Fibroblast of villous mesenchyme (primary cell): ENCODE results near the gene ATP6V1G1. TPM values are rescaled to one million over a fixed set of nuclear protein-coding genes. Genes with fewer than 3 reads are reported as not detected.

Source experiments
- DNase-seq: peaks from one replicate; pipeline ENCODE4 v3.0.0-alpha.2; 2010; ENCODE audit warnings: low read depth
- H3K4me3 ChIP-seq: 2 replicates; pipeline ENCODE4 v1.5.1; 2011; ENCODE audit warnings: low read depth, mild to moderate bottlenecking, low read length
- CTCF ChIP-seq: IDR thresholded peaks from 2 replicates; pipeline ENCODE4 v1.5.1; 2012; ENCODE audit warnings: low read depth, mild to moderate bottlenecking, low read length; ENCODE audit not compliant: insufficient read depth
- total RNA-seq: library from RNA; depleted of rRNA; stranded (reverse); fragments of >200 nt; gene quantifications from 2 replicates; pipeline ENCODE4 v1.2.3, GENCODE V29; 2012

Gene ATP6V1G1
- total RNA-seq, 1 donor, result 123 TPM

- no peak for TF ChIP-seq CTCF
- H3K4me3 ChIP-seq, result no peak overlapping the region
- no peak for DNase-seq
Measured at GRCh38 chr9:114559830-114560513, 27.6 kb upstream of the ATP6V1G1 start.

- DNase-seq, result no peak
- no peak for TF ChIP-seq CTCF
- H3K4me3 ChIP-seq, result no peak overlapping the region
Measured at GRCh38 chr9:114560956-114561355, 26.6 kb upstream of the ATP6V1G1 start.

- no peak for DNase-seq
Measured at GRCh38 chr9:114561771-114562170, 25.8 kb upstream of the ATP6V1G1 start.

GRCh38 chr9:114565204-114565603 lies 22.4 kb upstream of the ATP6V1G1 start:
- H3K4me3 ChIP-seq, result no peak overlapping the region
- DNase-seq, result no peak
- TF ChIP-seq CTCF, result no peak

More at GRCh38 chr9:114561771-114562170, 25.8 kb upstream of the ATP6V1G1 start:
- TF ChIP-seq CTCF, result no peak
- no peak overlapping the region for H3K4me3 ChIP-seq

GRCh38 chr9:114570742-114571141 lies 16.8 kb upstream of the ATP6V1G1 start:
- no peak for DNase-seq
- no peak overlapping the region for H3K4me3 ChIP-seq
- no peak for TF ChIP-seq CTCF

GRCh38 chr9:114571391-114571790 lies 16.2 kb upstream of the ATP6V1G1 start:
- H3K4me3 ChIP-seq, result no peak overlapping the region
- no peak for DNase-seq
- no peak for TF ChIP-seq CTCF

- no peak overlapping the region for H3K4me3 ChIP-seq
- TF ChIP-seq CTCF, result no peak
- no peak for DNase-seq
Measured at GRCh38 chr9:114572199-114572598, 15.4 kb upstream of the ATP6V1G1 start.
